B cell (primary cell): ENCODE data around the gene CENPL.

Experiments
- CTCF ChIP-seq: fragments of 200-600 bp; IDR thresholded peaks from one replicate; pipeline ENCODE4 v1.8.0; 2022; ENCODE audit warnings: antibody characterized with exemption, mild to moderate bottlenecking
- EZH2 ChIP-seq: IDR thresholded peaks from 2 replicates; pipeline ENCODE4 v1.6.1; 2012; ENCODE audit warnings: borderline replicate concordance, low read depth, mild to moderate bottlenecking, moderate library complexity, low read length; ENCODE audit not compliant: insufficient read depth, poor library complexity, severe bottlenecking

DNA sequence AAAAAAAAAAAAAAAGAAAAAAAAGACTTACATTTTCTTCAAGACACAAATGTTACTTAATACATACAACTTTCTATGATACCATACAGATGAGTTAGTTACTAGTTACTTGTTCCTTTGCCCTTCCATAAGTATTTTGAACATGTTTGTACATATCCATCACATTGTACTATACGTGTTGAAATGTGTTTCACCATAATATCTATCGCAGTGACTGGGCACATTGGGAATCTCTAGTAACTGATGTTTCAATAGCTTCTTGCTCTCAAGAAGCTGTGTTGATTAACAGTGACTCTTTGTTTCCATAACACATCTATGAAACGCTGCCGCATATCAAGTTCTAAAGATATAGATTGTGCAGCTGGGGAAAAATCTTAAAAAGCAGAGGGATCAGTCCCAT lies 67.0 kb downstream of the CENPL start:
- no peak for TF ChIP-seq CTCF
- TF ChIP-seq EZH2 = no peak
